ENCODE data around the gene CPNE4. TPM values are rescaled to one million over a fixed set of nuclear protein-coding genes. Genes with fewer than 3 reads are reported as not detected.
A peak's percentile ranks its signal among the peaks of the same experiment; 100 is the strongest.

Gene CPNE4
- total RNA-seq, 2 donors from 2014 or later = 0.17 to 0.65 TPM

DNA sequence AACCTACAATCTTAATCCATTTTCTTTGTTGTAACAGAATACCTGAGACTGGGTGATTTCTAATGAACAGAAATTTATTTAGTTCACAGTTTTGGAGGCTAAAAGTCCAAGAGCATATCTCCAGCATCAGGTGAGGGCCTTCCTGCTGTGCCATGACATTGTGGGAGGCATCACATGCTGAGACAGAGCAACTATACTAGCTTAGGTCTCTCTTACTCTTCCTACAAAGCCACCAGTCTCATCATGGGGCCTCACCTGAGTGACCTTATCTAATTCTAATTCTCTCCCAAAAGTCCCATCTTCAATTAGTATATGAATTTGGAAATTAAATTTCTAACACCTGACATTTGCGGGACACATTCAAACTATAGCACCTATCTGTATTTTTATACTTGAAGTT is 285.0 kb downstream of the CPNE4 start:
- Mint-ChIP-seq H3K36me3 (ENCODE audit: insufficient read depth in 2 of 2) (no peaks in the 10 kb centered on the region), H3K27me3 (ENCODE audit: low read depth) (peaks cover 33% of the 10 kb centered on the region), H3K4me3 (no peak overlapping the region), H3K4me1 (ENCODE audit: low read depth) (no peaks in the 10 kb centered on the region), H3K9me3 (peaks cover 0 to 2% of the 10 kb centered on the region in 2 donors), H3K27ac (no peak overlapping the region)
- ATAC-seq (replicated peaks in 1 of 2) (no peak), DNase-seq (no peak)

- Mint-ChIP-seq H3K4me1 (ENCODE audit: low read depth) (no peaks in the 10 kb centered on the region), H3K36me3 (ENCODE audit: insufficient read depth in 2 of 2) (no peaks in the 10 kb centered on the region), H3K27me3 (ENCODE audit: low read depth) (peaks cover 27% of the 10 kb centered on the region), H3K4me3 (no peak overlapping the region), H3K9me3 (peaks cover 0 to 2% of the 10 kb centered on the region in 2 donors), H3K27ac (no peak overlapping the region)
- no peak for ATAC-seq (replicated peaks in 1 of 2)
- no peak for DNase-seq
Observed at GRCh38 chr3:131747466-131747865, 287.3 kb downstream of the CPNE4 start.

- no peak for ATAC-seq (replicated peaks in 1 of 2)
- no peaks in the 10 kb centered on the region for H3K4me1 Mint-ChIP-seq (ENCODE audit: low read depth)
- H3K27ac Mint-ChIP-seq = no peak overlapping the region
- DNase-seq = no peak
- peaks cover 21% of the 10 kb centered on the region for H3K27me3 Mint-ChIP-seq (ENCODE audit: low read depth)
- H3K9me3 Mint-ChIP-seq = peaks cover 2 to 3% of the 10 kb centered on the region in 2 donors
- H3K36me3 Mint-ChIP-seq (ENCODE audit: insufficient read depth in 2 of 2) = no peaks in the 10 kb centered on the region
- no peak overlapping the region for H3K4me3 Mint-ChIP-seq
Observed at GRCh38 chr3:131744765-131745164, 290.0 kb downstream of the CPNE4 start.

DNA sequence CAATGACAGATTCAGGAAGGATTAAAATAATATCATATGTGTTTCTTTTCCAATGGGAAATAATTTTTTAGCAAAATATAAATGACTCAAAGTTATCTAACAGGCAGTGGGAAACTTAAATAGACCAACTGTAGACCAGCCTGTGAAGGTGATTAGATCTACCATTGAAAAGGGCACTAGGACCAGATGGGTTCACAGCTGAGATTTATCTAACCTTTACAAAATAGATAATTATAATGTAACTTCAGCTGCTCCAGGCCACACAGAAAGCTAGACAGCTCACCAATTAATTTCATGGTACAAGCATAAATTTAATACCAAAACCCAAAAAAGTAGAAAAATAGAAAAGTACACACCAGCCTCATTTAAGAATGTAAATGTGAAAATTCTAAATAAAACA is 291.7 kb downstream of the CPNE4 start:
- peaks cover 28% of the 10 kb centered on the region for H3K27me3 Mint-ChIP-seq (ENCODE audit: low read depth)
- no peak for DNase-seq
- no peak overlapping the region for H3K27ac Mint-ChIP-seq

GRCh38 chr3:131739211-131739610 is 295.6 kb downstream of the CPNE4 start:
- peaks cover 0 to 3% of the 10 kb centered on the region in 2 donors for H3K9me3 Mint-ChIP-seq
- peaks cover 6% of the 10 kb centered on the region for H3K4me1 Mint-ChIP-seq (ENCODE audit: low read depth)
- no peaks in the 10 kb centered on the region for H3K36me3 Mint-ChIP-seq (ENCODE audit: insufficient read depth in 2 of 2)
- DNase-seq = no peak
- ATAC-seq (replicated peaks in 1 of 2) = peak; percentile 72 to 76
- H3K27ac Mint-ChIP-seq = no peak overlapping the region
- no peak overlapping the region for H3K4me3 Mint-ChIP-seq
- peaks cover 24% of the 10 kb centered on the region for H3K27me3 Mint-ChIP-seq (ENCODE audit: low read depth)

More for the DNA sequence above, 291.7 kb downstream of the CPNE4 start:
- Mint-ChIP-seq H3K36me3 (ENCODE audit: insufficient read depth in 2 of 2) (no peaks in the 10 kb centered on the region), H3K9me3 (peaks cover 0 to 3% of the 10 kb centered on the region in 2 donors), H3K4me1 (ENCODE audit: low read depth) (peaks cover 6% of the 10 kb centered on the region), H3K4me3 (no peak overlapping the region)
- no peak for ATAC-seq (replicated peaks in 1 of 2)

GRCh38 chr3:131738095-131738494 is 296.7 kb downstream of the CPNE4 start:
- no peak for DNase-seq
- peaks cover 32% of the 10 kb centered on the region for H3K27me3 Mint-ChIP-seq (ENCODE audit: low read depth)
- peaks cover 6% of the 10 kb centered on the region for H3K4me1 Mint-ChIP-seq (ENCODE audit: low read depth)
- no peak overlapping the region for H3K27ac Mint-ChIP-seq
- no peak overlapping the region for H3K4me3 Mint-ChIP-seq
- no peaks in the 10 kb centered on the region for H3K36me3 Mint-ChIP-seq (ENCODE audit: insufficient read depth in 2 of 2)
- H3K9me3 Mint-ChIP-seq = peaks cover 0 to 3% of the 10 kb centered on the region in 2 donors
- ATAC-seq (replicated peaks in 1 of 2) = no peak

DNA sequence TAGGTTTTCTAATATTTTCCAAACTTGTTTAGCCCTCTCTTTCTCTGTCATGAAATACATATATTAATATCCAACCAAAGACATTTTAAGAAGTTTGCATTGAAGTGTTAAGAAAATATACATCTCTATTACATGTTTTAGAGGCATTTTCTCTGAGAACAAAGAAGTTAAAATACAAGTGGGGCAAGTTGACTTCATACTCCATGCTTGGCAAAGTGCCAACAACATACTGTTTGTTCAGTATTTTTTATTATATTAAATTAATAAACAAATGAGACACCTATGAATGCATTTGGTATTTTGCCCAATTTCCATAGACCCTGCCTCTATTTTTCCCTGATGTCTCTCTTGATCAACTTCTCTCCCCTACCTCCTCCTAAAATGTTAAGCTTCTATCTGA is 299.3 kb downstream of the CPNE4 start:
- Mint-ChIP-seq H3K9me3 (peaks cover 0 to 3% of the 10 kb centered on the region in 2 donors), H3K4me1 (ENCODE audit: low read depth) (peaks cover 28% of the 10 kb centered on the region), H3K27me3 (ENCODE audit: low read depth) (peaks cover 34% of the 10 kb centered on the region), H3K4me3 (no peak overlapping the region), H3K27ac (no peak overlapping the region), H3K36me3 (ENCODE audit: insufficient read depth in 2 of 2) (no peaks in the 10 kb centered on the region)
- DNase-seq (no peak), ATAC-seq (replicated peaks in 1 of 2) (no peak)

GRCh38 chr3:131735116-131735515 is 299.7 kb downstream of the CPNE4 start:
- peaks cover 31% of the 10 kb centered on the region for H3K4me1 Mint-ChIP-seq (ENCODE audit: low read depth)
- ATAC-seq (replicated peaks in 1 of 2) (peak in 1 of 2 donors; percentile 14), DNase-seq (no peak)
- no peaks in the 10 kb centered on the region for H3K36me3 Mint-ChIP-seq (ENCODE audit: insufficient read depth in 2 of 2)
- H3K9me3 Mint-ChIP-seq = peaks cover 0 to 3% of the 10 kb centered on the region in 2 donors
- no peak overlapping the region for H3K4me3 Mint-ChIP-seq
- H3K27ac Mint-ChIP-seq = no peak overlapping the region
- H3K27me3 Mint-ChIP-seq (ENCODE audit: low read depth) = peaks cover 32% of the 10 kb centered on the region

DNA sequence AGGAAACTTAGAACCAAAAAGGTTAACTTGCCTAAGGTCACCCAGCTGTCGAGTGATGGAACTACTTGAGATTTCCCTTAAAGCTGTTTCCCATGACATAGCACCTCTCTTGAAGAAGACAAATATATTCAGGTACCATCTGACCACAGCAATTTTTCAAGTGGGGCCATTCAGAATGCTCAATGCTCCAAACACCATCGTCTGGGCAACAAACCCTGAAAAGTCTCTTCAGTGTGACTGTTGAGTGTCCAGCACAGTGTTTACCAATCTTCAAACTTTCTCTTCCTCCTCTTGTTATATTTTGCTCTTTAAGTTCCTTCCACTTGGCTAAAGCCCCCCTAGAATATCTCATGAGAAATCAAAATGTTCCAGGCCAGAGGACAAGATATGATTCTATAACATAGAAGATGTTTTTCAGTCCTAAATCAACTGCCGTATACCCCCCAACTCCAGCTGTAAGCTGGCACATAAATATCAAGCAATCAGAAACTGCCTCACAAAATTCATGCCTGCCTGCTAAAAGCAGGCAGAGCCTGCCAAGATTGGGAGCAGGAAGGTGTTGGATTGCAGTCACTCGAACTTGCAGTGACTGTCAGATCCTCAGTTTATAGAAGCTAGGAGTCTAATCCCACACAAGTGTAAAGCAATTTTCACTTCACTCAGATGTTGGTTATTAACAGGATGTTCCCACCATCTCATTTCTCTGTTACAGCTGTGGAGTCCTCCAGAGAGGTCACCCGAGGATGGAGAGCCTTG is 301.6 kb downstream of the CPNE4 start:
- no peak overlapping the region for H3K27ac Mint-ChIP-seq
- peaks cover 33% of the 10 kb centered on the region for H3K27me3 Mint-ChIP-seq (ENCODE audit: low read depth)
- ATAC-seq (replicated peaks in 1 of 2) (no peak), DNase-seq (no peak)
- peaks cover 0 to 3% of the 10 kb centered on the region in 2 donors for H3K9me3 Mint-ChIP-seq
- H3K4me3 Mint-ChIP-seq = no peak overlapping the region
- no peaks in the 10 kb centered on the region for H3K36me3 Mint-ChIP-seq (ENCODE audit: insufficient read depth in 2 of 2)
- H3K4me1 Mint-ChIP-seq (ENCODE audit: low read depth) = peaks cover 25% of the 10 kb centered on the region

GRCh38 chr3:131731709-131732108 is 303.1 kb downstream of the CPNE4 start:
- H3K9me3 Mint-ChIP-seq = peaks cover 0 to 3% of the 10 kb centered on the region in 2 donors
- H3K27ac Mint-ChIP-seq = peak overlapping the region; percentile 56
- H3K4me3 Mint-ChIP-seq = peak overlapping the region in 1 of 2 donors; percentile 7
- peaks cover 42% of the 10 kb centered on the region for H3K27me3 Mint-ChIP-seq (ENCODE audit: low read depth)
- DNase-seq (peak; percentile 60 to 68), ATAC-seq (replicated peaks in 1 of 2) (peak; percentile 84 to 88)
- no peaks in the 10 kb centered on the region for H3K36me3 Mint-ChIP-seq (ENCODE audit: insufficient read depth in 2 of 2)
- peaks cover 25% of the 10 kb centered on the region for H3K4me1 Mint-ChIP-seq (ENCODE audit: low read depth)

DNA sequence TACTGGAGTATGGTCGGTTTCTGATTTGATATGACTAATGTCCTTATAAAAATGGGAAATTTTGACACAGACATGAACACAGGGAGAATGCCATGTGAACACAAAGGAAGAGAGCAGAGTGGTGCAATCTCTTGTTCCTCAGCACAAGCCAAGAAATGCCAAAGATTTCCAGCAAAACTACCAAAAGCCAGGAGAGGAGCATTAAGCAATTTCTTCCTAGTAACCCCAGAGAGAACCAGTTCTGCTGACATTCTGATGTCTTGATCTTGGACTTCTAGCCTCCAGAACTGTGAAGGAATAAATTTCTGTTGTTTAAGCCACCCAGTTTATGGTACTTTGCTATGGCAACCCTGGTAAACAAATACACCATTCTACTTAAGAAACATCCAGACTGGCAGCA is 304.2 kb downstream of the CPNE4 start:
- DNase-seq = no peak

GRCh38 chr3:131729643-131730017 is 305.2 kb downstream of the CPNE4 start:
- peak overlapping the region in 1 of 2 donors; percentile 20 for H3K4me3 Mint-ChIP-seq
- H3K36me3 Mint-ChIP-seq (ENCODE audit: insufficient read depth in 2 of 2) = no peaks in the 10 kb centered on the region
- H3K9me3 Mint-ChIP-seq = peaks cover 0 to 3% of the 10 kb centered on the region in 2 donors
- peaks cover 56% of the 10 kb centered on the region for H3K27me3 Mint-ChIP-seq (ENCODE audit: low read depth)
- DNase-seq (no peak), ATAC-seq (replicated peaks in 1 of 2) (no peak)
- H3K4me1 Mint-ChIP-seq (ENCODE audit: low read depth) = peaks cover 25% of the 10 kb centered on the region
- H3K27ac Mint-ChIP-seq = peak overlapping the region; percentile 26

More for the DNA sequence above, 304.2 kb downstream of the CPNE4 start:
- H3K9me3 Mint-ChIP-seq = peaks cover 0 to 3% of the 10 kb centered on the region in 2 donors
- no peak for ATAC-seq (replicated peaks in 1 of 2)
- peak overlapping the region in 1 of 2 donors; percentile 2 for H3K4me3 Mint-ChIP-seq
- no peaks in the 10 kb centered on the region for H3K36me3 Mint-ChIP-seq (ENCODE audit: insufficient read depth in 2 of 2)
- peaks cover 25% of the 10 kb centered on the region for H3K4me1 Mint-ChIP-seq (ENCODE audit: low read depth)
- peaks cover 54% of the 10 kb centered on the region for H3K27me3 Mint-ChIP-seq (ENCODE audit: low read depth)
- H3K27ac Mint-ChIP-seq = no peak overlapping the region

GRCh38 chr3:131728898-131729642 is 305.7 kb downstream of the CPNE4 start:
- Mint-ChIP-seq H3K4me1 (ENCODE audit: low read depth) (peaks cover 25% of the 10 kb centered on the region), H3K4me3 (peak overlapping the region in 1 of 2 donors; percentile 20), H3K9me3 (peaks cover 0 to 3% of the 10 kb centered on the region in 2 donors), H3K36me3 (ENCODE audit: insufficient read depth in 2 of 2) (no peaks in the 10 kb centered on the region), H3K27me3 (ENCODE audit: low read depth) (peaks cover 50% of the 10 kb centered on the region), H3K27ac (peak overlapping the region; percentile 26)
- ATAC-seq (replicated peaks in 1 of 2) = peak in 1 of 2 donors; percentile 29
- DNase-seq = no peak
